AG04450 (cell line): ENCODE results near the gene HIGD2A. TPM values are rescaled to one million over a fixed set of nuclear protein-coding genes. Genes with fewer than 3 reads are reported as not detected.

ENCODE experiments used
- CTCF ChIA-PET: fragments of 300-600, 350-600 bp; formaldehyde crosslinking; extraction: SDS; loops from one replicate; lab custom pipeline; 2022; ENCODE audit warnings: antibody characterized with exemption, inconsistent platforms; lab: Charles Lee
- POLR2A ChIA-PET: fragments of 350-600 bp; formaldehyde crosslinking; extraction: SDS; loops from one replicate; lab custom pipeline; 2021; ENCODE audit warnings: antibody characterized with exemption, inconsistent platforms; lab: Yijun Ruan, JAX
- DNase-seq: peaks from one replicate; pipeline ENCODE4 v3.0.0-alpha.2; 2011; ENCODE audit warnings: low read depth, low spot score
- H3K27ac ChIP-seq: one replicate; pipeline ENCODE4 v1.5.1; 2012; ENCODE audit warnings: low read depth, low read length, control low read depth
- H3K27me3 ChIP-seq: one replicate; pipeline ENCODE4 v1.6.0; 2012; ENCODE audit warnings: low read length; ENCODE audit not compliant: control insufficient read depth, insufficient read depth
- H3K4me3 ChIP-seq: 2 replicates; pipeline ENCODE4 v1.5.1; 2011; ENCODE audit warnings: mild to moderate bottlenecking, low read depth, low read length, control low read depth
- H3K9me3 ChIP-seq: 2 replicates; pipeline ENCODE4 v1.5.1; 2012; ENCODE audit warnings: low read length; ENCODE audit not compliant: control insufficient read depth, insufficient read depth
- polyA plus RNA-seq: library from polyadenylated mRNA; depleted of rRNA; stranded (reverse); fragments of >200 nt; gene quantifications from 2 replicates; pipeline ENCODE4 v1.2.3, GENCODE V29; 2011
- TF ChIP-seq, protein P1 (sequence below): IDR thresholded peaks from 2 replicates; pipeline ENCODE4 v1.5.1; 2011; ENCODE audit warnings: low read depth, low read length, control low read depth, inconsistent platforms

The HIGD2A gene
- polyA plus RNA-seq, 1 experiment: 71.4 TPM

DNA sequence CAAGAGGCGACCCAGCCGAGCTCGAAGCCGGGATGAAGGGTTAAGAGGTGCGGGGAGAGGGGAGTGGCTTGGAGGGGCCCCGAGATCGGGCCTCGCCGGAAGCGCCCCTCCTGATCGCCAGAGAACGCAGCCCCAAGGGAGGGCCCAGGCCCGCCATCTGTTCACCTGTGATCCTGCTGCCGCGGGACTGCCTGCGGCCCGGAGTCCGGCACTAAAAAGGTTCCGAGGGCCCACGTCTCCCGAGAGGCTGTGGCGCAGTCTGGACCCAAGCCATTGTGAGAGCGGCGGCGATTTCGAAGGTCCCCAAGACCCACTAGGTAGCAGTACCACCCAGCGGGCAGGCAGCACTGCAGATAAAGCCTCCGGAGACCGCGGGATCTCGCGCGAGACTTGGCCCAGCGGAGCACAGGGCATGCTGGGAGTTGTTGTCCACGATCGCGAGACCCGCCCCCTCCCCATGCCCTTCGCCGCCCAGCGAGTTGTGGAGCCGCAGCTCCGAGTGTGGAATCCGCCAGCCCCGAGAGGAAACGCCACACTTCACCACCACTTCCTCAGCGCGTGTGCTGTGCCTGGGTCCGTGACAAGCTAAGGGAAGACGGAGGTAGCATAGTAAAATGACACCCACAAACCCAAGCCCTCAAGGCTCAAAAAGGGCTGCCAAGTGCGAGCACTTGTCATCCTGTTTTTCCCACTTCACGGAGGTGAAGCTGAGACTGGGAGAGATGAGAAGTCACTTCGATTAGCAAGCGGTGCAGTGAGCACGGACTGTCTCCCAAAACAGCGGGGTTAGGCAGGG is 26.9 kb upstream of the HIGD2A start, which contains the start of gene KIAA1191:
TSS of gene KIAA1191 (minus strand) at position 328 of the 796 bp plus-strand sequence. CDS start 2,256 bp downstream, outside the sequence.
- H3K9me3 ChIP-seq: peaks cover 4% of the 10 kb centered on the region; the same call in 1 of the 2 replicates
- ChIA-PET CTCF (interaction anchor here (0.7 to 2.8 kb wide), 5 partner anchors 87 to 632 kb away, joined by 3 to 13 read pairs (median 4); partner anchors contain the start of gene FAF2), POLR2A (interaction anchor here (0.7 to 0.8 kb wide), 2 partner anchors 175 to 210 kb away, joined by 3 read pairs; no protein-coding TSS in a partner anchor)
- no peaks in the 10 kb centered on the region for H3K27me3 ChIP-seq
- peak within 1 kb of the TSS; percentile 39 for H3K27ac ChIP-seq
- H3K4me3 ChIP-seq: peak within 1 kb of the TSS; percentile 95
- peak; percentile 63 for DNase-seq
- TF ChIP-seq, protein P1, sequence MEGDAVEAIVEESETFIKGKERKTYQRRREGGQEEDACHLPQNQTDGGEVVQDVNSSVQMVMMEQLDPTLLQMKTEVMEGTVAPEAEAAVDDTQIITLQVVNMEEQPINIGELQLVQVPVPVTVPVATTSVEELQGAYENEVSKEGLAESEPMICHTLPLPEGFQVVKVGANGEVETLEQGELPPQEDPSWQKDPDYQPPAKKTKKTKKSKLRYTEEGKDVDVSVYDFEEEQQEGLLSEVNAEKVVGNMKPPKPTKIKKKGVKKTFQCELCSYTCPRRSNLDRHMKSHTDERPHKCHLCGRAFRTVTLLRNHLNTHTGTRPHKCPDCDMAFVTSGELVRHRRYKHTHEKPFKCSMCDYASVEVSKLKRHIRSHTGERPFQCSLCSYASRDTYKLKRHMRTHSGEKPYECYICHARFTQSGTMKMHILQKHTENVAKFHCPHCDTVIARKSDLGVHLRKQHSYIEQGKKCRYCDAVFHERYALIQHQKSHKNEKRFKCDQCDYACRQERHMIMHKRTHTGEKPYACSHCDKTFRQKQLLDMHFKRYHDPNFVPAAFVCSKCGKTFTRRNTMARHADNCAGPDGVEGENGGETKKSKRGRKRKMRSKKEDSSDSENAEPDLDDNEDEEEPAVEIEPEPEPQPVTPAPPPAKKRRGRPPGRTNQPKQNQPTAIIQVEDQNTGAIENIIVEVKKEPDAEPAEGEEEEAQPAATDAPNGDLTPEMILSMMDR: peak; percentile 30; the same call in 1 of the 2 replicates

DNA sequence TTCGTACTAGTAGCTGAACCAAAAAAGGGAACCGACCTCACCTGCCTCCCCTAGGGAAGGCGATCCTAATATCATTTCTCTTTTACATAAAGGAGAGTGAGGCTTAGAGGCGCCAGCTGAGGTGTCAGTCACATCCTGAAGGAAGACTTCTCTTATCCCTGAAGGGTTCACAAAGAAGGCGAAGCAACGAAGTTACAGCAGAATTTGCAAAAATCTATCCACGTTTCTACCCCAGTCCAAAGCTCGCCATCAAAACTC is 26.4 kb upstream of the HIGD2A start:
- no peaks in the 10 kb centered on the region for H3K27me3 ChIP-seq
- no peak for DNase-seq
- TF ChIP-seq, protein P1: no peak
- peak overlapping the region; percentile 95 for H3K4me3 ChIP-seq
- POLR2A ChIA-PET: no interaction called here
- CTCF ChIA-PET: interaction anchor here (0.6 to 2.8 kb wide), 5 partner anchors 86 to 1744 kb away, joined by 3 to 13 read pairs (median 4); partner anchors contain the start of gene FAF2
- H3K9me3 ChIP-seq: peaks cover 4% of the 10 kb centered on the region; the same call in 1 of the 2 replicates
- no peak overlapping the region for H3K27ac ChIP-seq

GRCh38 chr5:176364765-176365350 is 23.7 kb upstream of the HIGD2A start:
- Histone ChIP-seq H3K9me3 (peaks cover 4% of the 10 kb centered on the region; the same call in 1 of the 2 replicates), H3K27ac (no peak overlapping the region)
- CTCF ChIA-PET: no interaction called here

GRCh38 chr5:176365351-176366231 is 23.0 kb upstream of the HIGD2A start, which contains the start of gene ARL10:
Gene ARL10 (plus strand): TSS chr5:176365487. CDS start chr5:176365564, 77 bp downstream.
- POLR2A ChIA-PET: no interaction called here
- CTCF ChIA-PET: no interaction called here
- peaks cover 4% of the 10 kb centered on the region; the same call in 1 of the 2 replicates for H3K9me3 ChIP-seq
- DNase-seq: no peak
- H3K27me3 ChIP-seq: no peaks in the 10 kb centered on the region
- H3K27ac ChIP-seq: peak within 1 kb of the TSS; percentile 47
- TF ChIP-seq, protein P1: no peak
- H3K4me3 ChIP-seq: peak within 1 kb of the TSS; percentile 75

More at GRCh38 chr5:176364765-176365350, 23.7 kb upstream of the HIGD2A start:
- POLR2A ChIA-PET: no interaction called here
- TF ChIP-seq, protein P1: no peak
- no peak for DNase-seq
- no peaks in the 10 kb centered on the region for H3K27me3 ChIP-seq
- H3K4me3 ChIP-seq: peak overlapping the region; percentile 75
